Pancreas (tissue), 10 donors: ENCODE results near the gene REXO4. TPM values are rescaled to one million over a fixed set of nuclear protein-coding genes. Genes with fewer than 3 reads are reported as not detected.
"Not testable (repeated sequence)": the region's sequence is repeated elsewhere in the genome, so short reads cannot be mapped to it uniquely, and the experiment has no call there.

Source experiments
- ATAC-seq, 4 donors: fragments of 200-7000 bp; cut with Tn5 transposase; one replicate each; pipeline versions ENCODE4 v1.8.0 to v1.9.1; 2020; ENCODE audit warnings: mild to moderate bottlenecking in 4 of 4, moderate library complexity in 4 of 4
- DNase-seq, 6 donors: peaks; one replicate each; pipeline ENCODE4 v3.0.0-alpha.2; 2020
- FAIRE-seq: peaks from 2 replicates; lab custom pipeline; 2012; peaks lifted over from hg19 to GRCh38; lab: Jason Lieb, UNC
- H3K27ac ChIP-seq, 4 donors: fragments of 200-600 bp; sonication (generic); 1 replicate in 3 of 4; 2 replicates in 1 of 4; pipeline versions ENCODE4 v1.5.0 to v1.8.0; 2020
- H3K27me3 ChIP-seq, 4 donors: fragments of 200-600 bp; one replicate each; pipeline ENCODE4 v1.8.0; 2021
- H3K36me3 ChIP-seq, 3 donors: fragments of 200-600 bp; sonication (generic) in 1 of 3; one replicate each; pipeline versions ENCODE4 v1.5.0 to v1.8.0; 2020 to 2021
- H3K4me1 ChIP-seq, 3 donors: fragments of 200-600 bp; one replicate each; pipeline ENCODE4 v1.8.0; 2021
- H3K4me3 ChIP-seq, 4 donors: fragments of 200-600 bp; sonication (generic) in 2 of 4; one replicate each; pipeline versions ENCODE4 v1.5.0 to v1.8.0; 2020 to 2021
- H3K9me3 ChIP-seq, 4 donors: fragments of 200-600 bp; one replicate each; pipeline ENCODE4 v1.8.0; 2021
- CTCF ChIP-seq, 4 donors: fragments of 200-600 bp; sonication (generic) in 3 of 4; IDR thresholded peaks; one replicate each; pipeline versions ENCODE4 v1.5.0 to v1.8.0; 2021; ENCODE audit warnings: antibody characterized with exemption in 4 of 4
- WGBS, 2 donors: extraction: QIAGEN DNeasy Blood & Tissue Kit; methylation state at CpG; one replicate each; pipeline ENCODE4 v1.1.7; 2013; 5-methylcytosine and 5-hydroxymethylcytosine counted together
- intact Hi-C, 3 donors: fragments of 100-400 bp; cut with DNase I; formaldehyde crosslinking; loops; one replicate each; pipeline versions ENCODE4 v1.11.1 to v1.14.2; 2022
- polyA plus RNA-seq, 2 donors: library from polyadenylated mRNA; stranded (reverse); fragments of 200-250 nt; gene quantifications; one replicate each; pipeline ENCODE4 v1.2.3, GENCODE V29; 2013
- total RNA-seq, 6 donors: library from RNA; stranded (reverse); fragmentation: NEBNext Ultra II Directional in 4 of 6; extraction: Animal tissue kit (Norgen Biotek cat#: 25700) in 4 of 6; gene quantifications; one replicate each; pipeline versions ENCODE4 v1.2.1 to v1.2.4, GENCODE V29; 2021 to 2023
- donor health status: healthy with polysubstance abuse.
- donor health status: DM: no; HTN: no; CAD: no; lungs with moderate emphysema.
- donor health status: DM: no; HTN: no; CAD: no.
- donor health status: control.
- donor health status: control.
- donor health status: Bipolar disorder and iron deficiency.
- donor health status: DM: yes; HTN: yes; CAD: no.
- donor health status: DM: no; HTN: no; CAD: no.
- donor health status: DM: no; HTN: no; CAD: no.
- donor health status: DM: yes; HTN: yes; CAD: no.

The REXO4 gene
- total and polyA plus RNA-seq, 8 donors, result 10.0 to 16.3 (median 13.1) TPM

GRCh38 chr9:133394687-133395271 is 23.0 kb downstream of the REXO4 start:
- TF ChIP-seq CTCF (IDR thresholded peaks at IDR 0.05), result no peak
- H3K27ac ChIP-seq, result no peak overlapping the region
- H3K4me1 ChIP-seq, result no peaks in the 10 kb centered on the region
- DNase-seq (no peak), ATAC-seq (peak in 1 of 4 donors; percentile 7), FAIRE-seq (no peak)
- no peaks in the 10 kb centered on the region for H3K27me3 ChIP-seq
- intact Hi-C loops, result no loop called here
- no peak overlapping the region for H3K4me3 ChIP-seq
- no peaks in the 10 kb centered on the region for H3K36me3 ChIP-seq
- 15 to 18% methylated on average over 7 to 8 of the region's 8 CpGs for WGBS, 2 donors
- no peaks in the 10 kb centered on the region for H3K9me3 ChIP-seq

GRCh38 chr9:133393399-133393798 is 24.4 kb downstream of the REXO4 start:
- intact Hi-C loops, result no loop called here
- Histone ChIP-seq H3K4me1 (no peaks in the 10 kb centered on the region), H3K4me3 (no peak overlapping the region), H3K27ac (no peak overlapping the region), H3K27me3 (no peaks in the 10 kb centered on the region), H3K36me3 (no peaks in the 10 kb centered on the region), H3K9me3 (no peaks in the 10 kb centered on the region)
- ATAC-seq, result no peak
- FAIRE-seq, result no peak
- TF ChIP-seq CTCF (IDR thresholded peaks at IDR 0.05), result no peak
- WGBS, 2 donors, result 63 to 81% methylated on average over 3 of the region's 3 CpGs
- no peak for DNase-seq

- H3K9me3 ChIP-seq, H3K4me3 ChIP-seq, DNase-seq, H3K4me1 ChIP-seq, H3K27me3 ChIP-seq, ATAC-seq, H3K27ac ChIP-seq, FAIRE-seq, intact Hi-C loops, H3K36me3 ChIP-seq: not testable (repeated sequence)
- WGBS, 2 donors, result 85 to 91% methylated on average over 3 of the region's 3 CpGs
Measured at GRCh38 chr9:133392308-133392707, 25.5 kb downstream of the REXO4 start.

- H3K4me1 ChIP-seq, H3K27me3 ChIP-seq, FAIRE-seq, H3K9me3 ChIP-seq, DNase-seq, H3K27ac ChIP-seq, H3K36me3 ChIP-seq, intact Hi-C loops, H3K4me3 ChIP-seq, ATAC-seq: not testable (repeated sequence)
- 22 to 53% methylated on average over 2 to 3 of the region's 4 CpGs for WGBS, 2 donors
Measured at GRCh38 chr9:133391449-133391848, 26.4 kb downstream of the REXO4 start.

GRCh38 chr9:133390713-133391112 is 27.1 kb downstream of the REXO4 start:
- 64 to 67% methylated on average over 7 of the region's 7 CpGs for WGBS, 2 donors
- Histone ChIP-seq H3K27ac (no peak overlapping the region), H3K27me3 (no peaks in the 10 kb centered on the region), H3K4me3 (no peak overlapping the region), H3K9me3 (no peaks in the 10 kb centered on the region), H3K4me1 (no peaks in the 10 kb centered on the region), H3K36me3 (no peaks in the 10 kb centered on the region)
- ATAC-seq, result no peak
- no peak for TF ChIP-seq CTCF (IDR thresholded peaks at IDR 0.05)
- no peak for DNase-seq
- no peak for FAIRE-seq
- intact Hi-C loops, result no loop called here

- no peaks in the 10 kb centered on the region for H3K4me1 ChIP-seq
- no peak for TF ChIP-seq CTCF (IDR thresholded peaks at IDR 0.05)
- ATAC-seq, result no peak
- no peak for FAIRE-seq
- no peak overlapping the region for H3K27ac ChIP-seq
- DNase-seq, result no peak
- no peaks in the 10 kb centered on the region for H3K27me3 ChIP-seq
- intact Hi-C loops, result no loop called here
- 79 to 84% methylated on average over 13 of the region's 13 CpGs for WGBS, 2 donors
- no peaks in the 10 kb centered on the region for H3K9me3 ChIP-seq
- H3K36me3 ChIP-seq, result no peaks in the 10 kb centered on the region
- no peak overlapping the region for H3K4me3 ChIP-seq
Measured at GRCh38 chr9:133389562-133389961, 28.2 kb downstream of the REXO4 start.
